Measurements from ENCODE around the gene ZNF559.
"Not testable (repeated sequence)": the region's sequence is repeated elsewhere in the genome, so short reads cannot be mapped to it uniquely, and the experiment has no call there.

Gene ZNF559

DNA sequence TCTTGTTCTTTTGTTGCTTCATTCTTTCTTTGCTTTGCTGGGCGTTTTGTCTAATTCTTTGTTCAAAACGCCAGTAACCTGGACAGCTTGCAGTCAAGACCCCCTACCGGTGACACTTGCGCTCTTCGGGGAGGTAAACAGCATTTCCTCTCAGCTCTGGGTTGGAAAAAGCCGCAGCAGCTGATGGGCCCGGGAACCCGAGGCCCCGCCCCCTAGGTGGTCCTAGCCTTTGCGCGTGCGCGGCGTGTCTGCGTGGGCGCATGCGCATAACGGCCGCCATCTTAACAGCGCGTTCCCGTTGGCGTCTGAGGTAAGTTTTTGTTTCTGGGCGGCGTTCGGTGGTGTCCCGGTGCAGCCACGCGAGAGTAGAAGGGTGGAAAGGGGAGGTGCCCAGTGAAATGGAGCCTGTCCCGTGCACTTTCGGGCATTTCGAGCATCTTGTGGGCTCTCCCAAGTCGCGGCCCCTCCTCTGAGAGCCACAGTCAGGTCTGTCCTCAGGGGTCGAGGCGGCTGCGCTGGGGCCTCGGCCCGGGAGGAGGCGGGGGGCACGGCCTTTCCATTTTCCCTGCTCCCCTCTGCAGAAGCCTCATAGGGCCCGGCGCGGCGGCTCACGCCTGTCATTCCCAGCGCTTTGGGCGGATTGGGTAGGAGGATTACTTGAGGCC, at the start of gene ZNF559:
ZNF559 (plus strand) TSS at position 261 of the 665 bp plus-strand sequence. CDS start 14,371 bp downstream, outside the sequence.
- DNase-seq: peak; percentile 96

GRCh38 chr19:9283485-9283884, 40.5 kb upstream of the ZNF559 start:
- not testable (repeated sequence) for DNase-seq

DNA sequence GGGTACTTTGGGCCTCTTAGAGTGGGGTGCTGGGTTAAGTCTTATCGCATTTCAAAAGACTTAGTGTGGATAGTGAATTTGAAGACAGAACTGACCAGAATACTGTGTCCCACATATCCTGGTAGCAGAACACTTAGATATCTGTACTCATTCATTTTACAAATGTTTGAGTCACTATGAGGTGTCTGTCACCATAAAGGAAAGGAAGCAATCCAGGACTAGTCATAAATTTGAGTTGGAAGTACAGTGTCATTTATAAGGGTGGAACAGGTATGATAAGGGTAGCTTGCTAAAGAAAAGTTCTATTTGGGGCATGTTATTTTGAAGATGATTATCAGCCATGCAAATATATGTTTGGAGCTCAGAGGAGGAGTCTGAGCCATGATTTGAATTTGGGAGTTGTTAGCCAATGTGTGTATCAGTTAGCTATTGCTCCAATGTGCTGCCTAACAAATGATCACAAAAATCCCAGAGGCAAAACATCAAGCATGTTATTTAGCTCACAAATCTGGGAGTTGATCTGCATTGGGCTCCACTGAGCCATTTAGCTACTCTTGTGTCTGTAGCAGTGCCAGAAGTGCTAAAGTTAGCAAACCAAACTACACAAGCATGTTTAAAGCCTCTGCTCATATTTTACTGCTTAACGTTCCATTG, 34.6 kb upstream of the ZNF559 start:
- DNase-seq: no peak

- DNase-seq: no peak
These were observed 28.5 kb upstream of the ZNF559 start for GRCh38 chr19:9295411-9295849.

- DNase-seq: no peak
These were observed 27.6 kb upstream of the ZNF559 start for GRCh38 chr19:9296336-9296735.

DNA sequence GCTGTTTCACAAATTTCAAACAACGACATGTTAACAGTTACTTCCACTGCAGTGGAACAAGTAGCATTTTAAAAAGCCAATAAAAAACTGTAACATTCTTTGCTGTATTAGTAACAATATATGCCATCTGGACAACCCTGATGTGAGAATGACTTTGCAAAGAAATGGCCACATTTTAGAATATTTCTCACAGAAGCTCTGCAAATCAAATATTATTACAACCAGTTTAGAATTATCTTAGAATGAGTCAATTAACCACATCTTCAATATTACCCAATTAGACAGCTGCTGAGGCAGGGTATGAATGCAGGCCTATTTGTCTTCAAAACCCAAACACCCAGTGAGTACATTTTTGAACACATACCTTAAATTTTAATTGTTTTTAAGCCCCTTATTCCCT, 17.5 kb upstream of the ZNF559 start:
- no peak for DNase-seq

- no peak for DNase-seq
These were observed 15.7 kb upstream of the ZNF559 start for GRCh38 chr19:9308091-9308770.

GRCh38 chr19:9309139-9309973, 14.6 kb upstream of the ZNF559 start, which contains the start of gene ZNF699:
TSS of gene ZNF699 (minus strand) at chr19:9309838. CDS start at chr19:9305119, 4,719 bp downstream.
- DNase-seq: peak; percentile 99

DNA sequence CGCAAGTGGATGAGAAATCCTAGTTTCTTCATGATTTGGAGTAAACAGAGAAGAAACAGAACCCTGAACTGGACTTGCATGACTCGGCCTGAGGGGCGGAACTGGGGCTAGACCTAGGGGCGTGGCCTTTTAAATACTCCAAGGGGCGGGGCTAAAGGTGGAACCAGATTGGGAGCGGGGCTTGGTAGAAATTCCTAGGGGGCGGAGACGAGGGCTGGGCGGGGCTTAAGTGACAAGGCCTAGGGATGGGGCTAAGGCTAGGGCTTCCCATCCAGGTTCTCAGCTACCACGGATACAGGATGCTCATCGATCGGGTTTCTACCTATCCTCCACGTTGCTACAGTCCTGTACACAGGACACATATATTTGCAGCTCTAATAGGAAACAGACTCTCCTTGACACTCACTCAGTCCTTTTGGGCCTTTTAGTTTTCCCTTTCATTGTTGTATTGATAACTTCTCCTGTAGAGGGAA, 14.0 kb upstream of the ZNF559 start:
- peak; percentile 95 for DNase-seq

DNA sequence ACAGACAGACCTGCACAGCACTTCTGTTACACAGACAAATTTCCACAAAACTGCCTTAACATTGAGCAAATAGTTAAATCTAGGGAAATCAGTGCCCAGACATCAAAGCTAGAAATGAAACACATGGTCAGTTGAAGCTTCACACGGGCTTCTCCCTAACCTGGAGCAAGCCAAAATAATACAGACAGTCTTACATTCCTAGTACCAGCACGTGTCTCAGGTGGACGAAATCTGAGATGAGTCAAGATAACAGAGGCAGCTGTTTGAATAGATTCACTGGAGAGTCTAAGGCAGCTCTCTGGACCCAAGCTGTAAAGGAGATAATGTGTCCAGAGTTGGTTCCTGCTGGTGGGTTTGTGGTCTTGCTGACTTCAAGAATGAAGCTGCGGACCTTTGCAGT, 10.2 kb upstream of the ZNF559 start:
- no peak for DNase-seq

DNA sequence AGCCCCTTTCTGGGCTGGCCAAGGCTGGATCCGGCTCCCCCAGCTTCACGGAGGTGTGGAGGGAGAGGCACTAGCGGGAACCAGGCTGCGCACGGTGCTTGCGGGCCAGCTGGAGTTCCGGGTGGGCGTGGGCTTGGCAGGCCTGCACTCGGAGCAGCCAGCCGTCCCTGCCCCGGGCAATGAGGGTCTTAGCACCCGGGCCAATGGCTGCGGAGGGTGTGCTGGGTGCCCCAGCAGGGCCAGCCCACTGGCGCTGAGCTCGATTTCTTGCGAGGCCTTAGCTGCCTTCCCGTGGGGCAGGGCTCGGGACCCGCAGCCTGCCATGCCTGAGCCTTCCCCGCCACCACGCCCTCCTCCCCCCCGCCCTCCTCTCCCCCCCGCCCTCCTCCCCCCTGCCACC, 2.6 kb upstream of the ZNF559 start:
- DNase-seq: no peak

DNA sequence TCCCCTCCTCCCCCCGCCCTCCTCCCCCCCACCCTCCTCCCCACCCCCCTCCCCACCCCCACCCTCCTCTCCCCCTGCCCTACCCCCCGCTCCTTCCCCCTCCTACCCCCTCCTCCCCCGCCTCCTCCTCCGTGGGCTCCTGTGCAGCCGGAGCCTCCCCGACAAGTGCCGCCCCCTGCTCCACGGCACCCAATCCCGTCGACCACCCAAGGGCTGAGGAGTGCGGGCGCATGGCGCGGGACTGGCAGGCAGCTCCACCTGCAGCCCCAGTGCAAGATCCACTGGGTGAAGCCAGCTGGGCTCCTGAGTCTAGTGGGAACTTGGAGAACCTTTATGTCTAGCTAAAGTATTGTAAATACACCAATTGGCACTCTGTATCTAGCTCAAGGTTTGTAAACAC, 2.2 kb upstream of the ZNF559 start:
- not testable (repeated sequence) for DNase-seq

DNA sequence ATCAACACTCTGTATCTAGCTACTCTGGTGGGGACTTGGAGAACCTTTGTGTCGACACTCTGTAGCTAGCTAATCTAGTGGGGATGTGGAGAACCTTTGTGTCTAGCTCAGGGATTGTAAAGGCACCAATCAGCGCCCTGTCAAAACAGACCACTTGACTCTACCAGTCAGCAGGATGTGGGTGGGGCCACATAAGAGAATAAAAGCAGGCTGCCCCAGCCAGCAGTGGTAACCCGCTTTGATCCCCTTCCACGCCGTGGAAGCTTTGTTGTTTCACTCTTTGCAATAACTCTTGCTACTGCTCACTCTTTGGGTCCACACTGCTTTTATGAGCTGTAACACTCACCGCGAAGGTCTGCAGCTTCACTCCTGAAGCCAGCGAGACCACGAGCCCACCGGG, 1.8 kb upstream of the ZNF559 start:
- not testable (repeated sequence) for DNase-seq

- DNase-seq: peak; percentile 74
These were observed 441 bp upstream of the ZNF559 start for GRCh38 chr19:9323557-9323918.

GRCh38 chr19:9324584-9324962, 594 bp downstream of the ZNF559 start:
- no peak for DNase-seq

DNA sequence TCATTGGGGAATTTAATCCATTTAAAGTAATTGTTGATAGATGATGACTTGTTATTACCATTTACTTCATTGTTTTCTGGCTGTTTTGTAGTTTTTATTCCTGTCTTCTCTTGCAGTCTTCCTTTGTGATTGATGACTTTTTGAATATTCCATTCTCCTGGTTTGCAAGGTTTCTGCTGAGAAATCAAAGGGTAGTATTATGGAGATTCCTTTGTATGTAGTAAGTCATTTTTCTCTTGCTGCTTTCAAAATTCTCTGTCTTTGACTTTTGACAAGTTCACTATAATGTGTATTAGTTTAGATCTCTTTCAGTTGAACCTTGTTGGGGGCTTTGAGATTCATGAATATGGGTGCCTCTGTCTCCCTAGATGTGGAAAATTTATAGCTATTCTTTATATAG, 6.0 kb downstream of the ZNF559 start:
- DNase-seq: no peak

- no peak for DNase-seq
These were observed 18.8 kb downstream of the ZNF559 start for GRCh38 chr19:9342610-9343304.

GRCh38 chr19:9345005-9345404, 21.0 kb downstream of the ZNF559 start:
- DNase-seq: no peak

DNA sequence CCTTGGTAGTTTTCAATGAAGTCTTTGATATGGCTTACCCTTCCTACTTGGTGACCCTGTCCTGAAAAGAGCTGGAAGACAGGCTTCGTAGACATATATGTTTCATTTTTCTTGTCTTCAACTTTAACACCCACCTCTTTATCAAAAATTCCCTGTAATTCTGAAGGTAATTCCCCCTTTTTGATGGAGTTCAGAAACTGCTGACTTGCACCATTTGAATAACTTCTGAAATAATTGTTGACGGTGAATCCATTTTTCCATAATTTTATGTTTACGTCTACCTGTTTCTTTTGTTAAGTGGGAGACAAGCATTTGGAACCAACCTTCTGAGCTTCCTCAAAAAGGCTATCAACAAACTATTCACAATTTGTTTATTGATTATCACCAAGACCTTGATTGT, 24.3 kb downstream of the ZNF559 start:
- no peak for DNase-seq

DNA sequence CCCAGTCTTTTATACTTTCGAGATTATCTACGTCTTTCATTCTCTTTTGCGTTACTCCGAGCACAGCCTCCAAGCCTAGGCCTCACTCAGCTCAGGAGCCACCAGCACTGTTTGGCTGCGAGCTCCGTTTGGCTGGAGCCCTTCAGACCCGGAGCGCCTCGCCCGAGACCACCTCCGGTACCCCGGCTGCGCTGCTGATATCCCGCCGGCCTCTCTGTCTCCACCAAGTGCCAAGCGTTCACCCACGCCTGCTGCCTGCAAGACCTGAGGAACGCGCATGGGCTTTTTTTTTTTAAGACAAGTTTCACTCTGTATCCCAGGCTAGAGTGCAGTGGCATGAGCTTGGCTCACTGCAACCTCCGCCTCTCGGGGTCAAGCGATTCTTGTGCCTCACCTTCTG, 24.7 kb downstream of the ZNF559 start:
- no peak for DNase-seq

DNA sequence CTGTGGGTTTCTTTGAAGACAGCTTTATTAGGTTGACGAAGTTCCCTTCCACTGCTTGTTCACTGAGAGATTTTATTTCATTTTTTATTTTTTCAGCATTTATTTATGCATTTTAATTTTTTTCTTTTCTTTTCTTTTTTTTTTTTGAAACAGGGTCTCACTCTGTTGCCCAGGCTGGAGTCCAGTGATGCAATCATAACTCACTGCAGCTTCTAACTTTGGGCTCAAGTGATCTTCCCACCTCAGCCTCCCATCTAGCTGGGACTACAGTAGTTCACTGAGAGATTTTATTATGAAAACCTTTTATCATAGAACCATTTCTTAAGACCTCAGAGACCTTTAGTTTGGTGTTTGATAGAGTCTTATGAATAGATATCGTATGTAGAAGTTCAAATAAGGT, 28.5 kb downstream of the ZNF559 start:
- no peak for DNase-seq

DNA sequence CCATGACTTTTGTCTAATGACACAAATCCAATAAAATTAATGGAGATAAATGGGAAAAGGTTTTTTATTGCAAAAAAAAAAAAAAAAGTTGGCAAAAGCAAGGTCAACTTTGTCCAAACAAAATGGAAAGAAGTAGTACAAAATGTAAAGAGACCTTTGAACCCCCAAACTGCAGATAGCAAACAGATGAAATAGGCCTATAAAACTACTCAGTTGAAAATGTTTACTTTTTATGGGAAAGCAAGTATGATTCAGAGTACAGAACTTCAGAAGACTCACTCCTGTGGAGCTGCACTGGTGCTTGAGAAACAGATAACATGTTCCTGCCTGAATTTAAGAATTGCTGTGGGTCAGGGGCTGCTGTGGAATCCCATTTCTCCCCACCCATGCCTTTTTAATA, 29.0 kb downstream of the ZNF559 start:
- DNase-seq: no peak

Data from inflammatory macrophage treated with lipopolysaccharide for 4 hours (primary cell).